Loucy (cell line): ENCODE data around the gene SENP2.
"Not testable (repeated sequence)": the region's sequence is repeated elsewhere in the genome, so short reads cannot be mapped to it uniquely, and the experiment has no call there.

Experiments used
- EZH2phosphoT487 ChIP-seq: fragments of 200-600 bp; IDR thresholded peaks from 2 replicates; pipeline ENCODE4 v1.6.1; 2018; ENCODE audit warnings: antibody characterized with exemption, mild to moderate bottlenecking, moderate library complexity, borderline replicate concordance
- TF ChIP-seq, protein P1 (sequence below): fragments of 200-600 bp; sonication (generic); conservative IDR thresholded peaks from 2 replicates; pipeline ENCODE4 v1.5.1; 2014; ENCODE audit warnings: mild to moderate bottlenecking, antibody characterized with exemption, low read length

DNA sequence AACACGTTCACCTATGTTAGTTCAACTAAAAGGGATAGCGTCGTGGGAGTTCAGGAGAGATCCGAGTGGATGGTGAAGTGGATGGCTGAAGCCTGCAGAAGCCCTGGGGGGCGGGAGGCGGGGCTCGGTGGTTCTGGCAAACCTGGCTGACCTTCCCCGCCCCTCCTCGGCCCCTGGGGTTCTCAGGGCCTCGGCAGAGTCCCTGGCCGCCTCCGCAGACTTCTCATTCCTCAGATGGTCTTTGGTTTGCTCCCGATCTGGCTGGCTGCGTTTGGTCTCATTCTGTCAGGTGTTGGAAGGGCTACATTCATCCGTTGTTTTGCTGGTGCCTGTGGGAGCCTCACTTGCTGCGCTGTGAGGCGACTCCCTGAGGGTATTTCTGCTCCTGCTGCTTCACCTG lies 59.1 kb downstream of the SENP2 start:
- TF ChIP-seq, protein P1, sequence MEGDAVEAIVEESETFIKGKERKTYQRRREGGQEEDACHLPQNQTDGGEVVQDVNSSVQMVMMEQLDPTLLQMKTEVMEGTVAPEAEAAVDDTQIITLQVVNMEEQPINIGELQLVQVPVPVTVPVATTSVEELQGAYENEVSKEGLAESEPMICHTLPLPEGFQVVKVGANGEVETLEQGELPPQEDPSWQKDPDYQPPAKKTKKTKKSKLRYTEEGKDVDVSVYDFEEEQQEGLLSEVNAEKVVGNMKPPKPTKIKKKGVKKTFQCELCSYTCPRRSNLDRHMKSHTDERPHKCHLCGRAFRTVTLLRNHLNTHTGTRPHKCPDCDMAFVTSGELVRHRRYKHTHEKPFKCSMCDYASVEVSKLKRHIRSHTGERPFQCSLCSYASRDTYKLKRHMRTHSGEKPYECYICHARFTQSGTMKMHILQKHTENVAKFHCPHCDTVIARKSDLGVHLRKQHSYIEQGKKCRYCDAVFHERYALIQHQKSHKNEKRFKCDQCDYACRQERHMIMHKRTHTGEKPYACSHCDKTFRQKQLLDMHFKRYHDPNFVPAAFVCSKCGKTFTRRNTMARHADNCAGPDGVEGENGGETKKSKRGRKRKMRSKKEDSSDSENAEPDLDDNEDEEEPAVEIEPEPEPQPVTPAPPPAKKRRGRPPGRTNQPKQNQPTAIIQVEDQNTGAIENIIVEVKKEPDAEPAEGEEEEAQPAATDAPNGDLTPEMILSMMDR: not testable (repeated sequence)
- TF ChIP-seq EZH2phosphoT487: not testable (repeated sequence)
